ENCODE data around the gene PRDM16.

DNA sequence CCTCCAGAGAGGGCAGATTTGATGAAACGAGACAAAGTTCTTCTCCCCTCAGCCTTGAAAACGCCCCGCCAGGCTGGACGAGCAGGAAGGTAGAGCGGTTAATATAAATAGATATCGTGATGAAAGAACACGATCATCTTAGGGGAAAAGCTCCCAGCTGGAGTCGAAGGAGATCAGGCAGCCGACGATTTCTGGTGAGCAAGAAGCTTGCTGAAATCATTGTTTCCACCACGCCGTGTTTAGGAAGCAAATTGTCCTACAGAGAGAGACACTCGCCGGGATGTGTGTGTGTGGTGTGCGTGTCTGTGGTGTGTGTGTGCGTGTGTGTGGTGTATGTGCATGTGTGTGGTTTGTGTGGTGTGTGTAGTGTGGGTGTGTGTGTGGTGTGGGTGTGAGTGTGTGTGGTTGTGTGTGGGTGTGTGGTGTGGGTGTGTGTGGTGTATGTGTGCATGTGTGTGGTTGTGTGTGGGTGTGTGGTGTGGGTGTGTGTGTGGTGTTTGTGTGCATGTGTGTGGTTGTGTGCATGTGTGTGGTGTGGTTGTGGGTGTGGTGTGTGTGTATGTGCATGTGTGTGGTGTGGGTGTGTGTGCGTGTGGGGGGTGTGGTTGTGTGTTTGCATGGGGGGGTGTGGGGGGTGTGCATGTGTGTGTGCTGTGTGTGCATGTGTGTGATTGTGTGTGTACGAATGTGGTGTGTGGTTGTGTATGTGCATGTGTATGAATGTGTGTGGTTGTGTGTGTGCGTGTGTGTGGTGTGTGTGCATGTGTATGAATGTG, 340.6 kb downstream of the PRDM16 start:
- TF ChIP-seq, protein P1, sequence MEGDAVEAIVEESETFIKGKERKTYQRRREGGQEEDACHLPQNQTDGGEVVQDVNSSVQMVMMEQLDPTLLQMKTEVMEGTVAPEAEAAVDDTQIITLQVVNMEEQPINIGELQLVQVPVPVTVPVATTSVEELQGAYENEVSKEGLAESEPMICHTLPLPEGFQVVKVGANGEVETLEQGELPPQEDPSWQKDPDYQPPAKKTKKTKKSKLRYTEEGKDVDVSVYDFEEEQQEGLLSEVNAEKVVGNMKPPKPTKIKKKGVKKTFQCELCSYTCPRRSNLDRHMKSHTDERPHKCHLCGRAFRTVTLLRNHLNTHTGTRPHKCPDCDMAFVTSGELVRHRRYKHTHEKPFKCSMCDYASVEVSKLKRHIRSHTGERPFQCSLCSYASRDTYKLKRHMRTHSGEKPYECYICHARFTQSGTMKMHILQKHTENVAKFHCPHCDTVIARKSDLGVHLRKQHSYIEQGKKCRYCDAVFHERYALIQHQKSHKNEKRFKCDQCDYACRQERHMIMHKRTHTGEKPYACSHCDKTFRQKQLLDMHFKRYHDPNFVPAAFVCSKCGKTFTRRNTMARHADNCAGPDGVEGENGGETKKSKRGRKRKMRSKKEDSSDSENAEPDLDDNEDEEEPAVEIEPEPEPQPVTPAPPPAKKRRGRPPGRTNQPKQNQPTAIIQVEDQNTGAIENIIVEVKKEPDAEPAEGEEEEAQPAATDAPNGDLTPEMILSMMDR (IDR thresholded peaks at IDR 0.05): no peak
- no peak for TF ChIP-seq POLR2AphosphoS5 (IDR thresholded peaks at IDR 0.05; ENCODE audit: low read depth, low read length)
- no peak for TF ChIP-seq GABPA (IDR thresholded peaks at IDR 0.05; ENCODE audit: low read depth)
- no peak for TF ChIP-seq MEF2A (IDR thresholded peaks at IDR 0.05; ENCODE audit: borderline replicate concordance, low read depth)

Data from SK-N-SH (cell line).